H9 (cell line): ENCODE results near the gene PAMR1. TPM values are rescaled to one million over a fixed set of nuclear protein-coding genes. Genes with fewer than 3 reads are reported as not detected.

Source experiments
- DNase-seq: peaks from one replicate; pipeline ENCODE4 v3.0.0-alpha.2; 2017
- H2AFZ ChIP-seq: one replicate; pipeline ENCODE4 v1.6.1; 2013; ENCODE audit warnings: mild to moderate bottlenecking, low read length, control low read depth, moderate library complexity
- H2AK5ac ChIP-seq: 2 replicates; pipeline ENCODE4 v1.6.1; 2013; ENCODE audit warnings: low read length, control low read depth, mixed read lengths; ENCODE audit not compliant: insufficient read length
- H2BK120ac ChIP-seq: one replicate; pipeline ENCODE4 v1.6.1; 2013; ENCODE audit warnings: low read depth, mild to moderate bottlenecking, low read length, control low read depth, inconsistent platforms; ENCODE audit not compliant: poor library complexity, severe bottlenecking
- H2BK12ac ChIP-seq: 2 replicates; pipeline ENCODE4 v1.6.1; 2013; ENCODE audit warnings: low read length, control low read depth, mixed read lengths, low read depth; ENCODE audit not compliant: insufficient read length
- H2BK15ac ChIP-seq: 2 replicates; pipeline ENCODE4 v1.6.1; 2013; ENCODE audit warnings: low read depth, low read length, control low read depth
- H2BK20ac ChIP-seq: one replicate; pipeline ENCODE4 v1.6.1; 2013; ENCODE audit warnings: low read depth, mild to moderate bottlenecking, low read length, control low read depth, inconsistent platforms; ENCODE audit not compliant: poor library complexity, severe bottlenecking
- H2BK5ac ChIP-seq: 2 replicates; pipeline ENCODE4 v1.6.1; 2013; ENCODE audit warnings: low read length, control low read depth, mixed read lengths; ENCODE audit not compliant: insufficient read length
- H3K14ac ChIP-seq: 2 replicates; pipeline ENCODE4 v1.6.1; 2013; ENCODE audit warnings: low read length, control low read depth; ENCODE audit not compliant: insufficient read depth
- H3K18ac ChIP-seq: 2 replicates; pipeline ENCODE4 v1.6.1; 2013; ENCODE audit warnings: low read depth, mild to moderate bottlenecking, mixed read lengths, low read length, control low read depth; ENCODE audit not compliant: insufficient read length
- H3K23ac ChIP-seq: 2 replicates; pipeline ENCODE4 v1.6.1; 2013; ENCODE audit warnings: low read length, control low read depth, mixed read lengths, low read depth; ENCODE audit not compliant: insufficient read length
- H3K23me2 ChIP-seq: 2 replicates; pipeline ENCODE4 v1.6.1; 2013; ENCODE audit warnings: low read depth, mild to moderate bottlenecking, mixed read lengths, low read length, control low read depth; ENCODE audit not compliant: insufficient read length, poor library complexity, severe bottlenecking
- H3K27ac ChIP-seq: 2 replicates; pipeline ENCODE4 v1.5.1; 2013; ENCODE audit warnings: low read length, control low read depth, mixed read lengths, low read depth; ENCODE audit not compliant: insufficient read length
- H3K27me3 ChIP-seq: 2 replicates; pipeline ENCODE4 v1.6.1; 2013; ENCODE audit warnings: low read length, control low read depth, inconsistent platforms; ENCODE audit not compliant: insufficient read depth
- H3K4ac ChIP-seq: 2 replicates; pipeline ENCODE4 v1.6.1; 2013; ENCODE audit warnings: low read depth, mild to moderate bottlenecking, control low read depth, inconsistent platforms, low read length, moderate library complexity
- H3K4me1 ChIP-seq: 2 replicates; pipeline ENCODE4 v1.6.1; 2013; ENCODE audit warnings: low read length, control low read depth, inconsistent platforms; ENCODE audit not compliant: insufficient read depth
- H3K4me2 ChIP-seq: 2 replicates; pipeline ENCODE4 v1.6.1; 2013; ENCODE audit warnings: low read length, control low read depth, mixed read lengths; ENCODE audit not compliant: insufficient read length, insufficient read depth
- H3K56ac ChIP-seq: 2 replicates; pipeline ENCODE4 v1.6.1; 2013; ENCODE audit warnings: low read depth, mild to moderate bottlenecking, mixed read lengths, low read length, control low read depth; ENCODE audit not compliant: insufficient read length
- H3K79me1 ChIP-seq: 2 replicates; pipeline ENCODE4 v1.6.1; 2013; ENCODE audit warnings: low read depth, mild to moderate bottlenecking, moderate library complexity, low read length, control low read depth, inconsistent platforms; ENCODE audit not compliant: insufficient read depth, poor library complexity, severe bottlenecking
- H3K79me2 ChIP-seq: 2 replicates; pipeline ENCODE4 v1.6.1; 2013; ENCODE audit warnings: low read length, control low read depth, inconsistent platforms; ENCODE audit not compliant: insufficient read depth
- H3K9ac ChIP-seq: 2 replicates; pipeline ENCODE4 v1.6.1; 2013; ENCODE audit warnings: low read length, control low read depth, mixed read lengths; ENCODE audit not compliant: insufficient read length; ENCODE audit errors: extremely low read depth
- H3K9me3 ChIP-seq: one replicate; pipeline ENCODE4 v1.6.1; 2013; ENCODE audit warnings: low read depth, low read length, inconsistent platforms; ENCODE audit not compliant: control insufficient read depth
- H3T11ph ChIP-seq: one replicate; pipeline ENCODE4 v1.6.1; 2013; ENCODE audit warnings: mild to moderate bottlenecking, low read length, control low read depth, inconsistent platforms
- H4K20me1 ChIP-seq: one replicate; pipeline ENCODE4 v1.6.1; 2013; ENCODE audit not compliant: control insufficient read depth, insufficient read length, insufficient read depth
- H4K5ac ChIP-seq: 2 replicates; pipeline ENCODE4 v1.6.1; 2013; ENCODE audit warnings: low read depth, mild to moderate bottlenecking, mixed read lengths, low read length, control low read depth; ENCODE audit not compliant: insufficient read length
- H4K8ac ChIP-seq: replicated peaks from 2 replicates; pipeline ENCODE4 v1.6.1; 2013; ENCODE audit warnings: low read length, control low read depth, mixed read lengths, low read depth; ENCODE audit not compliant: insufficient read length
- H4K91ac ChIP-seq: 2 replicates; pipeline ENCODE4 v1.6.1; 2013; ENCODE audit warnings: low read depth, mild to moderate bottlenecking, moderate library complexity, mixed read lengths, low read length, control low read depth; ENCODE audit not compliant: insufficient read length
- H3K27ac Mint-ChIP-seq, 3 experiments: 2 replicates in 2 of 3; 3 replicates in 1 of 3; pipeline ENCODE4 v1.8.0; 2020 to 2021; ENCODE audit warnings: mixed read lengths in 3 of 3, mild to moderate bottlenecking in 1 of 3, moderate library complexity in 1 of 3
- H3K27me3 Mint-ChIP-seq: 2 replicates; pipeline ENCODE4 v1.8.0; 2021; ENCODE audit warnings: low read depth, mild to moderate bottlenecking, moderate library complexity, mixed read lengths
- H3K36me3 Mint-ChIP-seq, 3 experiments: 2 replicates in 2 of 3; 3 replicates in 1 of 3; pipeline ENCODE4 v1.8.0; 2020 to 2021; ENCODE audit warnings: low read depth in 3 of 3, mixed read lengths in 3 of 3; ENCODE audit not compliant: insufficient read depth in 1 of 3
- H3K4me1 Mint-ChIP-seq, 2 experiments: 2 replicates each; pipeline ENCODE4 v1.8.0; 2020; ENCODE audit warnings: mixed read lengths in 2 of 2
- H3K4me3 Mint-ChIP-seq, 2 experiments: 2 replicates in 1 of 2; 3 replicates in 1 of 2; pipeline ENCODE4 v1.8.0; 2020 to 2021; ENCODE audit warnings: mild to moderate bottlenecking in 2 of 2, mixed read lengths in 2 of 2, moderate library complexity in 1 of 2
- H3K9me3 Mint-ChIP-seq, 2 experiments: 2 replicates in 1 of 2; 3 replicates in 1 of 2; pipeline ENCODE4 v1.8.0; 2020; ENCODE audit warnings: mild to moderate bottlenecking in 2 of 2, mixed read lengths in 2 of 2, moderate library complexity in 1 of 2
- WGBS: extraction: QIAGEN DNeasy Blood & Tissue Kit; methylation state at CpG from one replicate; pipeline ENCODE4 v1.1.7; 2013; ENCODE audit warnings: missing lambda C conversion rate, low lambda C conversion rate, mixed read lengths; ENCODE audit not compliant: insufficient read length; ENCODE audit errors: extremely low coverage; 5-methylcytosine and 5-hydroxymethylcytosine counted together
- total RNA-seq: library from RNA; stranded (reverse); gene quantifications from 2 replicates; pipeline ENCODE4 v1.2.1, GENCODE V29; 2021
- TF ChIP-seq, protein P1 (sequence below): fragments of 200-600 bp; sonication (generic); conservative IDR thresholded peaks from 3 replicates; pipeline ENCODE4 v1.8.0; 2021; ENCODE audit warnings: antibody characterized with exemption, mild to moderate bottlenecking

The PAMR1 gene
- total RNA-seq, 1 experiment from 2014 or later: 2.4 TPM

DNA sequence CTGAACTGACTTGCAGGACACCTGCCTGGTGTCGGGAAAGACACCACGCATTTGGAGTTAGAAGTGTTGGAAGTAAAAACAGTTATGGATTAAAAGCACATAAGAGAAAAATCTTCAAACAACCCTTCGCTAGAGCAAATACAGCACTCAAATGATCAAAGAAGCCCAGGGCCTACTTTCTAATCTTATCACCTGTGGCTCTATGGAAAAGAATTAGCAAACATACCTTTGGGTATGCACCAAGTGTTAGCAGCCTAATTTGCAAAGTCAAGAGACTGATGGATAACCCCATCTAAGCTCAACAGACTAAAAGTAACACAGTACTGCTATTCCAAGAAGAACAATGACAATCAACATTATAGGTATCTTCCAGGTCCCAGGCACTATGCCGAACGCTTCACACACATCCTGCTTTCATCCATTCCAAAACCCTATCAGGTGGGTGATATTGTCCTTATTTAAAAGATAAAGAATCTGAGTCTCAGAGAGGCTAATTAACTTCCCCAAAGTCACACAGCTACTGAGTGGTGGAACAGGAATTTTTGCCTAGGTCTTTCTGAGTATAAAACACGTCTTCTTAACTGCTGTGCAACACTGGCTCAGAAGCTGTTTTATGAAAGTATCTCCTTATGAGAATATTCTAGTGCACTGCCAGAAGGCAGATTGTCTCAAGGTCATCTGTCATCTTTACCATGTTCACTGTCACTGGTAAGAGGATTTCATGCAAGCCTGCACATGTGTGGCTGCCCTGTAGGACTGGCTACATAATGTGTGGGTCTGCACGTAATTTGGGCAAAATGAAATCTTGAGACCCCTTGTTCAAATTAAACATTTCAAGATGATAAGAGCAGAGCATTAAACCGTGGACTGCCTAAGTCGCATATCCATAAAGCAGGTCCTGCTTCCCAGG, 122.4 kb downstream of the PAMR1 start:
- DNase-seq: no peak
- no peak overlapping the region for H3K4ac ChIP-seq
- H3K79me2 ChIP-seq: no peaks in the 10 kb centered on the region
- H2AK5ac ChIP-seq: no peak overlapping the region
- H4K5ac ChIP-seq: no peak overlapping the region
- H3K56ac ChIP-seq: no peak overlapping the region
- TF ChIP-seq, protein P1, sequence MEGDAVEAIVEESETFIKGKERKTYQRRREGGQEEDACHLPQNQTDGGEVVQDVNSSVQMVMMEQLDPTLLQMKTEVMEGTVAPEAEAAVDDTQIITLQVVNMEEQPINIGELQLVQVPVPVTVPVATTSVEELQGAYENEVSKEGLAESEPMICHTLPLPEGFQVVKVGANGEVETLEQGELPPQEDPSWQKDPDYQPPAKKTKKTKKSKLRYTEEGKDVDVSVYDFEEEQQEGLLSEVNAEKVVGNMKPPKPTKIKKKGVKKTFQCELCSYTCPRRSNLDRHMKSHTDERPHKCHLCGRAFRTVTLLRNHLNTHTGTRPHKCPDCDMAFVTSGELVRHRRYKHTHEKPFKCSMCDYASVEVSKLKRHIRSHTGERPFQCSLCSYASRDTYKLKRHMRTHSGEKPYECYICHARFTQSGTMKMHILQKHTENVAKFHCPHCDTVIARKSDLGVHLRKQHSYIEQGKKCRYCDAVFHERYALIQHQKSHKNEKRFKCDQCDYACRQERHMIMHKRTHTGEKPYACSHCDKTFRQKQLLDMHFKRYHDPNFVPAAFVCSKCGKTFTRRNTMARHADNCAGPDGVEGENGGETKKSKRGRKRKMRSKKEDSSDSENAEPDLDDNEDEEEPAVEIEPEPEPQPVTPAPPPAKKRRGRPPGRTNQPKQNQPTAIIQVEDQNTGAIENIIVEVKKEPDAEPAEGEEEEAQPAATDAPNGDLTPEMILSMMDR: no peak
- Mint-ChIP-seq H3K4me1 (peaks cover 17 to 28% of the 10 kb centered on the region in 2 experiments), H3K9me3 (peaks cover 0 to 3% of the 10 kb centered on the region in 2 experiments; a peak in 2 of 5 replicates), H3K27me3 (peaks cover 5% of the 10 kb centered on the region), H3K4me3 (no peak overlapping the region), H3K36me3 (no peaks in the 10 kb centered on the region), H3K27ac (no peak overlapping the region)
- H4K8ac ChIP-seq: no peak overlapping the region
- no peak overlapping the region for H3K18ac ChIP-seq
- no peak overlapping the region for H3K14ac ChIP-seq
- no peak overlapping the region for H3K27ac ChIP-seq
- no peak overlapping the region for H2BK15ac ChIP-seq
- no peaks in the 10 kb centered on the region for H3K4me1 ChIP-seq
- H3K9me3 ChIP-seq: no peaks in the 10 kb centered on the region
- no peak overlapping the region for H2BK120ac ChIP-seq
- WGBS: no CpG with 5 or more reads among the region's 9 CpGs
- H2BK20ac ChIP-seq: no peak overlapping the region
- no peaks in the 10 kb centered on the region for H3K23me2 ChIP-seq
- H2AFZ ChIP-seq: no peak overlapping the region
- H3K27me3 ChIP-seq: no peaks in the 10 kb centered on the region
- H3K4me2 ChIP-seq: no peak overlapping the region
- H2BK12ac ChIP-seq: no peak overlapping the region
- no peak overlapping the region for H2BK5ac ChIP-seq
- no peak overlapping the region for H3T11ph ChIP-seq
- H4K20me1 ChIP-seq: no peaks in the 10 kb centered on the region
- no peak overlapping the region for H4K91ac ChIP-seq
- no peaks in the 10 kb centered on the region for H3K79me1 ChIP-seq
- H3K23ac ChIP-seq: no peak overlapping the region
- H3K9ac ChIP-seq: no peak overlapping the region
